Measurements from ENCODE around the gene CTCFL.

The CTCFL gene

GRCh38 chr20:57553376-57554018, 28.6 kb upstream of the CTCFL start:
- Histone ChIP-seq H3K4me1 (ENCODE audit: control extremely low read depth in 1 of 4, control insufficient read depth in 4 of 4, insufficient read depth in 4 of 4, low read length in 3 of 4) (no peaks in the 10 kb centered on the region), H3K27ac (ENCODE audit: insufficient read depth in 1 of 2, low read depth in 1 of 2, low read length in 2 of 2, poor library complexity in 1 of 2, severe bottlenecking in 2 of 2) (no peak overlapping the region), H3K9me3 (ENCODE audit: control extremely low read depth in 1 of 5, control insufficient read depth in 4 of 5, insufficient read depth in 2 of 5, low read depth in 1 of 5, low read length in 4 of 5) (no peaks in the 10 kb centered on the region), H3K27me3 (replicated peaks in 2 of 5; ENCODE audit: control insufficient read depth in 4 of 5, insufficient read depth in 5 of 5, low read length in 4 of 5) (peaks cover 0 to 35% (median 10%) of the 10 kb centered on the region in 5 experiments), H3K4me3 (ENCODE audit: control insufficient read depth in 1 of 7, extremely low read depth in 1 of 7, insufficient read depth in 4 of 7, low read depth in 2 of 7, low read length in 6 of 7) (no peak overlapping the region), H3K36me3 (ENCODE audit: control insufficient read depth in 4 of 4, insufficient read depth in 4 of 4, low read length in 3 of 4) (no peaks in the 10 kb centered on the region)
- WGBS (ENCODE audit: insufficient coverage) = 90% methylated on average over 11 of the region's 11 CpGs
- ChIA-PET CTCF (interaction anchor here (1.2 kb wide), 1 partner anchor 22 kb away, joined by 3 read pairs; no protein-coding TSS in a partner anchor), POLR2A (no interaction called here)
- DNase-seq = no peak

DNA sequence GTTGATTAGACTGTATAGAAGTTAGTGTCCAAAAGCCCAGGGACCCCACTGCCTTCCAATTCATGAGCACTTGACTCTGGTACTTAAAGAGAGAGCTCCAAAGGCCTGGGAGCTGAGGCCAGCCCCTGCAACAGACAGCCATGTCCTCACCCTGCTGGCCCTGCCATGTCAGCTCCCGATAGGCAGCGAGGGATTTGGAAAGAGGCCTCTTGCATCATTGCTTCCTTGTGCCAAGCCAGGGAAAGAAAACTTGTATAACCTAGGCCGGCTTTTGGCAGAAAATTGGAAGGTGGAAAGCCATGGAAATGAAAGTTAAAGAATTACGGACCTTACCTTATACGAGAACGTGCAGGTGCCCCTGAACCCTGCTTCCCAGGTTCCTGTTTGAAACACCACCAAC, 27.5 kb upstream of the CTCFL start:
- 100% methylated on average over 5 of the region's 6 CpGs for WGBS (ENCODE audit: insufficient coverage)
- Histone ChIP-seq H3K9me3 (ENCODE audit: control extremely low read depth in 1 of 5, control insufficient read depth in 4 of 5, insufficient read depth in 2 of 5, low read depth in 1 of 5, low read length in 4 of 5) (no peaks in the 10 kb centered on the region), H3K27ac (ENCODE audit: insufficient read depth in 1 of 2, low read depth in 1 of 2, low read length in 2 of 2, poor library complexity in 1 of 2, severe bottlenecking in 2 of 2) (no peak overlapping the region), H3K4me1 (ENCODE audit: control extremely low read depth in 1 of 4, control insufficient read depth in 4 of 4, insufficient read depth in 4 of 4, low read length in 3 of 4) (no peaks in the 10 kb centered on the region), H3K27me3 (replicated peaks in 2 of 5; ENCODE audit: control insufficient read depth in 4 of 5, insufficient read depth in 5 of 5, low read length in 4 of 5) (peaks cover 0 to 27% (median 10%) of the 10 kb centered on the region in 5 experiments), H3K4me3 (ENCODE audit: control insufficient read depth in 1 of 7, extremely low read depth in 1 of 7, insufficient read depth in 4 of 7, low read depth in 2 of 7, low read length in 6 of 7) (no peak overlapping the region), H3K36me3 (ENCODE audit: control insufficient read depth in 4 of 4, insufficient read depth in 4 of 4, low read length in 3 of 4) (no peaks in the 10 kb centered on the region)
- ChIA-PET CTCF (interaction anchor here (1.2 kb wide), 1 partner anchor 21 kb away, joined by 3 read pairs; no protein-coding TSS in a partner anchor), POLR2A (no interaction called here)
- DNase-seq = no peak

DNA sequence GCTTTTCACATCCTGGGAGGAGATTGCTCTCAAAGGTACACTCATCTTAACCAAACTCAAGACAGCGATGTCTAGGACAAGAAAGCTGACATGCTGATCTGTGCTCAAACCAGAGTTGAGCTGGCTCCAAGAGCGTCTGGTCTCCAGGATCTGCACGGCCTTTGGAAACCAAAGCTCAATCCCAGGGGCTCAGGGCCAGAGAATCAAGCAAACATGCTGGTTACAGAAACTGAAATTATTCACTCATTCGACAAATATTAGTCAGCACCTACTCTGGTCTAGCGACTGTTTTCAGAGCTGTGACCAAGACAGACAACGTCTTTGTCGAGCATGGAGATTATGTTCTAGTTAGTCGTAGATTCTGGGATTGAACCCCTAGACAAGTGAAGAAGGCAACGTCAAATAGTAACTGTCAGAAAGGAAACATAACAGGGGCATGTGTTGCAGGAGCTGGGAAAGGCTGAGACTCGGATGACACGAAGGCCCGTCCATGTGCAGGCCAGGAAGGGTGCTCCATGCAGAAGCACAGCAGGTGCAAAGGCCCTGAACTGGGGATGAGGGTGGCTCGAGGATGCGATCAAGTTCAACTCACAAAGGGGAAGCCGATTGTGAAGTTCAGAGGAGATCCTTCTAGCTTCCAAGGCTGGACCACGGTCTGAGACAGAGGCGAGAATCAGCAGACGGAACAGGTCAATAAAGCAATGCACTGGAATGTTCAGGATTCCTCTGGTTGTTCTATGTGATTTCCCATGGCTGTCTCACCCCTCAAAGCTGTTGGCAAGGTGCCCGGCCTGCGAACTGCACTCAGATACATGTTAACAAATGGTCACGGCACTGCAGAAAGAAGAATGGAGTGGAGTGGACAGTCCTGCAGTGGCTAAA, 23.5 kb upstream of the CTCFL start:
- no peaks in the 10 kb centered on the region for H3K9me3 ChIP-seq (ENCODE audit: control extremely low read depth in 1 of 5, control insufficient read depth in 4 of 5, insufficient read depth in 2 of 5, low read depth in 1 of 5, low read length in 4 of 5)
- no peak overlapping the region for H3K27ac ChIP-seq (ENCODE audit: insufficient read depth in 1 of 2, low read depth in 1 of 2, low read length in 2 of 2, poor library complexity in 1 of 2, severe bottlenecking in 2 of 2)
- H3K4me3 ChIP-seq (ENCODE audit: control insufficient read depth in 1 of 7, extremely low read depth in 1 of 7, insufficient read depth in 4 of 7, low read depth in 2 of 7, low read length in 6 of 7) = no peak overlapping the region
- ChIA-PET POLR2A (no interaction called here), CTCF (interaction anchor here (1.5 kb wide), 1 partner anchor 9 kb away, joined by 5 read pairs; no protein-coding TSS in a partner anchor)
- H3K27me3 ChIP-seq (replicated peaks in 2 of 5; ENCODE audit: control insufficient read depth in 4 of 5, insufficient read depth in 5 of 5, low read length in 4 of 5) = peaks cover 2 to 14% (median 5%) of the 10 kb centered on the region in 5 experiments
- DNase-seq = no peak
- 91% methylated on average over 18 of the region's 21 CpGs for WGBS (ENCODE audit: insufficient coverage)
- H3K36me3 ChIP-seq (ENCODE audit: control insufficient read depth in 4 of 4, insufficient read depth in 4 of 4, low read length in 3 of 4) = no peaks in the 10 kb centered on the region
- no peaks in the 10 kb centered on the region for H3K4me1 ChIP-seq (ENCODE audit: control extremely low read depth in 1 of 4, control insufficient read depth in 4 of 4, insufficient read depth in 4 of 4, low read length in 3 of 4)

- ChIA-PET POLR2A (no interaction called here), CTCF (no interaction called here)
- no peaks in the 10 kb centered on the region for H3K4me1 ChIP-seq (ENCODE audit: control extremely low read depth in 1 of 4, control insufficient read depth in 4 of 4, insufficient read depth in 4 of 4, low read length in 3 of 4)
- H3K4me3 ChIP-seq (ENCODE audit: control insufficient read depth in 1 of 7, extremely low read depth in 1 of 7, insufficient read depth in 4 of 7, low read depth in 2 of 7, low read length in 6 of 7) = no peak overlapping the region
- H3K27ac ChIP-seq (ENCODE audit: insufficient read depth in 1 of 2, low read depth in 1 of 2, low read length in 2 of 2, poor library complexity in 1 of 2, severe bottlenecking in 2 of 2) = no peak overlapping the region
- DNase-seq = no peak
- no peaks in the 10 kb centered on the region for H3K9me3 ChIP-seq (ENCODE audit: control extremely low read depth in 1 of 5, control insufficient read depth in 4 of 5, insufficient read depth in 2 of 5, low read depth in 1 of 5, low read length in 4 of 5)
- WGBS (ENCODE audit: insufficient coverage) = 100% methylated on average over 4 of the region's 8 CpGs
- H3K27me3 ChIP-seq (replicated peaks in 2 of 5; ENCODE audit: control insufficient read depth in 4 of 5, insufficient read depth in 5 of 5, low read length in 4 of 5) = peaks cover 2 to 17% (median 7%) of the 10 kb centered on the region in 5 experiments
- H3K36me3 ChIP-seq (ENCODE audit: control insufficient read depth in 4 of 4, insufficient read depth in 4 of 4, low read length in 3 of 4) = no peaks in the 10 kb centered on the region
Observed at GRCh38 chr20:57546956-57547649, 22.2 kb upstream of the CTCFL start.

GRCh38 chr20:57545927-57546662, 21.2 kb upstream of the CTCFL start:
- no peak overlapping the region for H3K27ac ChIP-seq (ENCODE audit: insufficient read depth in 1 of 2, low read depth in 1 of 2, low read length in 2 of 2, poor library complexity in 1 of 2, severe bottlenecking in 2 of 2)
- POLR2A ChIA-PET = interaction anchor here (0.6 kb wide), 1 partner anchor 352 kb away, joined by 3 read pairs; no protein-coding TSS in a partner anchor
- H3K27me3 ChIP-seq (replicated peaks in 2 of 5; ENCODE audit: control insufficient read depth in 4 of 5, insufficient read depth in 5 of 5, low read length in 4 of 5) = peaks cover 2 to 17% (median 10%) of the 10 kb centered on the region in 5 experiments
- WGBS (ENCODE audit: insufficient coverage) = 93% methylated on average over 12 of the region's 12 CpGs
- CTCF ChIA-PET = interaction anchor here (0.9 kb wide), 1 partner anchor 43 kb away, joined by 3 read pairs; no protein-coding TSS in a partner anchor
- H3K4me1 ChIP-seq (ENCODE audit: control extremely low read depth in 1 of 4, control insufficient read depth in 4 of 4, insufficient read depth in 4 of 4, low read length in 3 of 4) = no peaks in the 10 kb centered on the region
- DNase-seq = no peak
- H3K4me3 ChIP-seq (ENCODE audit: control insufficient read depth in 1 of 7, extremely low read depth in 1 of 7, insufficient read depth in 4 of 7, low read depth in 2 of 7, low read length in 6 of 7) = no peak overlapping the region
- no peaks in the 10 kb centered on the region for H3K9me3 ChIP-seq (ENCODE audit: control extremely low read depth in 1 of 5, control insufficient read depth in 4 of 5, insufficient read depth in 2 of 5, low read depth in 1 of 5, low read length in 4 of 5)
- H3K36me3 ChIP-seq (ENCODE audit: control insufficient read depth in 4 of 4, insufficient read depth in 4 of 4, low read length in 3 of 4) = no peaks in the 10 kb centered on the region

GRCh38 chr20:57544838-57545564, 20.1 kb upstream of the CTCFL start:
- peaks cover 2 to 17% (median 12%) of the 10 kb centered on the region in 5 experiments for H3K27me3 ChIP-seq (replicated peaks in 2 of 5; ENCODE audit: control insufficient read depth in 4 of 5, insufficient read depth in 5 of 5, low read length in 4 of 5)
- DNase-seq = no peak
- no peaks in the 10 kb centered on the region for H3K36me3 ChIP-seq (ENCODE audit: control insufficient read depth in 4 of 4, insufficient read depth in 4 of 4, low read length in 3 of 4)
- H3K4me1 ChIP-seq (ENCODE audit: control extremely low read depth in 1 of 4, control insufficient read depth in 4 of 4, insufficient read depth in 4 of 4, low read length in 3 of 4) = no peaks in the 10 kb centered on the region
- 79% methylated on average over 8 of the region's 12 CpGs for WGBS (ENCODE audit: insufficient coverage)
- POLR2A ChIA-PET = no interaction called here
- CTCF ChIA-PET = interaction anchor here (0.9 kb wide), 1 partner anchor 42 kb away, joined by 3 read pairs; no protein-coding TSS in a partner anchor
- H3K27ac ChIP-seq (ENCODE audit: insufficient read depth in 1 of 2, low read depth in 1 of 2, low read length in 2 of 2, poor library complexity in 1 of 2, severe bottlenecking in 2 of 2) = no peak overlapping the region
- no peaks in the 10 kb centered on the region for H3K9me3 ChIP-seq (ENCODE audit: control extremely low read depth in 1 of 5, control insufficient read depth in 4 of 5, insufficient read depth in 2 of 5, low read depth in 1 of 5, low read length in 4 of 5)
- H3K4me3 ChIP-seq (ENCODE audit: control insufficient read depth in 1 of 7, extremely low read depth in 1 of 7, insufficient read depth in 4 of 7, low read depth in 2 of 7, low read length in 6 of 7) = no peak overlapping the region
